ENCODE measurements around the gene CSMD2. TPM values are rescaled to one million over a fixed set of nuclear protein-coding genes. Genes with fewer than 3 reads are reported as not detected.

The CSMD2 gene
- total RNA-seq, 1 donor from 2014 or later = 0.55 TPM

- Mint-ChIP-seq H3K27ac (ENCODE audit: unreplicated experiment) (no peak overlapping the region), H3K27me3 (ENCODE audit: low read depth) (no peaks in the 10 kb centered on the region), H3K4me3 (ENCODE audit: unreplicated experiment) (no peak overlapping the region), H3K4me1 (ENCODE audit: low read depth) (no peaks in the 10 kb centered on the region), H3K36me3 (ENCODE audit: low read depth) (no peaks in the 10 kb centered on the region), H3K9me3 (ENCODE audit: low read depth) (peaks cover 9% of the 10 kb centered on the region)
- DNase-seq (ENCODE audit: low spot score) = no peak
- TF ChIP-seq CTCF (IDR thresholded peaks at IDR 0.05) = no peak
Observed at GRCh38 chr1:34060901-34061415, 104.1 kb downstream of the CSMD2 start.

GRCh38 chr1:34060187-34060730 is 104.8 kb downstream of the CSMD2 start:
- no peaks in the 10 kb centered on the region for H3K27me3 Mint-ChIP-seq (ENCODE audit: low read depth)
- no peak for DNase-seq (ENCODE audit: low spot score)
- peaks cover 9% of the 10 kb centered on the region for H3K9me3 Mint-ChIP-seq (ENCODE audit: low read depth)
- H3K4me1 Mint-ChIP-seq (ENCODE audit: low read depth) = no peaks in the 10 kb centered on the region
- no peak overlapping the region for H3K27ac Mint-ChIP-seq (ENCODE audit: unreplicated experiment)
- H3K4me3 Mint-ChIP-seq (ENCODE audit: unreplicated experiment) = no peak overlapping the region
- no peaks in the 10 kb centered on the region for H3K36me3 Mint-ChIP-seq (ENCODE audit: low read depth)
- no peak for TF ChIP-seq CTCF (IDR thresholded peaks at IDR 0.05)

- Mint-ChIP-seq H3K36me3 (ENCODE audit: low read depth) (no peaks in the 10 kb centered on the region), H3K27ac (ENCODE audit: unreplicated experiment) (no peak overlapping the region), H3K27me3 (ENCODE audit: low read depth) (no peaks in the 10 kb centered on the region), H3K4me1 (ENCODE audit: low read depth) (no peaks in the 10 kb centered on the region), H3K9me3 (ENCODE audit: low read depth) (peaks cover 6% of the 10 kb centered on the region), H3K4me3 (ENCODE audit: unreplicated experiment) (no peak overlapping the region)
- no peak for TF ChIP-seq CTCF (IDR thresholded peaks at IDR 0.05)
- no peak for DNase-seq (ENCODE audit: low spot score)
Observed at GRCh38 chr1:34057347-34058130, 107.5 kb downstream of the CSMD2 start.

GRCh38 chr1:34055818-34056217 is 109.2 kb downstream of the CSMD2 start:
- H3K4me3 Mint-ChIP-seq (ENCODE audit: unreplicated experiment) = no peak overlapping the region
- DNase-seq (ENCODE audit: low spot score) = no peak
- no peak for TF ChIP-seq CTCF (IDR thresholded peaks at IDR 0.05)
- no peaks in the 10 kb centered on the region for H3K27me3 Mint-ChIP-seq (ENCODE audit: low read depth)
- no peaks in the 10 kb centered on the region for H3K36me3 Mint-ChIP-seq (ENCODE audit: low read depth)
- no peaks in the 10 kb centered on the region for H3K4me1 Mint-ChIP-seq (ENCODE audit: low read depth)
- H3K9me3 Mint-ChIP-seq (ENCODE audit: low read depth) = peaks cover 7% of the 10 kb centered on the region
- H3K27ac Mint-ChIP-seq (ENCODE audit: unreplicated experiment) = no peak overlapping the region

GRCh38 chr1:34054920-34055319 is 110.1 kb downstream of the CSMD2 start:
- no peak overlapping the region for H3K4me3 Mint-ChIP-seq (ENCODE audit: unreplicated experiment)
- no peaks in the 10 kb centered on the region for H3K36me3 Mint-ChIP-seq (ENCODE audit: low read depth)
- no peaks in the 10 kb centered on the region for H3K27me3 Mint-ChIP-seq (ENCODE audit: low read depth)
- H3K27ac Mint-ChIP-seq (ENCODE audit: unreplicated experiment) = no peak overlapping the region
- no peak for DNase-seq (ENCODE audit: low spot score)
- no peak for TF ChIP-seq CTCF (IDR thresholded peaks at IDR 0.05)
- H3K9me3 Mint-ChIP-seq (ENCODE audit: low read depth) = peaks cover 11% of the 10 kb centered on the region
- no peaks in the 10 kb centered on the region for H3K4me1 Mint-ChIP-seq (ENCODE audit: low read depth)
